ENCODE results near the gene DMAP1. TPM values are rescaled to one million over a fixed set of nuclear protein-coding genes. Genes with fewer than 3 reads are reported as not detected.

Gene DMAP1, protein sequence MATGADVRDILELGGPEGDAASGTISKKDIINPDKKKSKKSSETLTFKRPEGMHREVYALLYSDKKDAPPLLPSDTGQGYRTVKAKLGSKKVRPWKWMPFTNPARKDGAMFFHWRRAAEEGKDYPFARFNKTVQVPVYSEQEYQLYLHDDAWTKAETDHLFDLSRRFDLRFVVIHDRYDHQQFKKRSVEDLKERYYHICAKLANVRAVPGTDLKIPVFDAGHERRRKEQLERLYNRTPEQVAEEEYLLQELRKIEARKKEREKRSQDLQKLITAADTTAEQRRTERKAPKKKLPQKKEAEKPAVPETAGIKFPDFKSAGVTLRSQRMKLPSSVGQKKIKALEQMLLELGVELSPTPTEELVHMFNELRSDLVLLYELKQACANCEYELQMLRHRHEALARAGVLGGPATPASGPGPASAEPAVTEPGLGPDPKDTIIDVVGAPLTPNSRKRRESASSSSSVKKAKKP
- 16.6 and 16.7 TPM in 2 replicates for total RNA-seq

GRCh38 chr1:44213222-44214112 lies at the start of gene DMAP1:
Gene DMAP1, plus strand, starts transcription at chr1:44213471. Its CDS starts 283 bp downstream, at chr1:44213754.

Small RNA genes lying within 50 kb of the gene (small RNA-seq; reads per million reads assigned to genes)
- not detected for gene AL035417.1

Other genes with a start within 250 kb of the DMAP1 start
- 22.9 and 26.4 TPM in 2 replicates for gene DPH2, start 243.5 kb upstream of the DMAP1 start, total RNA-seq
- 83.9 and 85.5 TPM in 2 replicates for gene ATP6V0B, start 238.5 kb upstream of the DMAP1 start, total RNA-seq
- gene B4GALT2, start 234.3 kb upstream of the DMAP1 start, total RNA-seq = 93.0 and 109 TPM in 2 replicates
- 2.5 and 2.9 TPM in 2 replicates for gene CCDC24, start 221.9 kb upstream of the DMAP1 start, total RNA-seq
- gene SLC6A9, start 182.0 kb upstream of the DMAP1 start, total RNA-seq = 0.29 and 0.65 TPM in 2 replicates
- gene KLF17, start 94.7 kb upstream of the DMAP1 start, total RNA-seq = not detected in 2 replicates
- gene KLF18, start 71.8 kb upstream of the DMAP1 start, total RNA-seq = not detected in 2 replicates
- 39.4 and 54.2 TPM in 2 replicates for gene ERI3, start 141.8 kb downstream of the DMAP1 start, total RNA-seq
- gene RNF220, start 191.8 kb downstream of the DMAP1 start, total RNA-seq = 64.2 and 77.7 TPM in 2 replicates

Measured in vein endothelial cell (primary cell).